K562 (cell line): ENCODE results near the gene MLST8. TPM values are rescaled to one million over a fixed set of nuclear protein-coding genes. Genes with fewer than 3 reads are reported as not detected.

Experiments used
- CREBBP ChIP-seq: IDR thresholded peaks from one replicate; pipeline ENCODE4 v1.6.1; 2012; ENCODE audit warnings: low read depth, mild to moderate bottlenecking, control low read depth, inconsistent platforms, low read length
- ESRRA ChIP-seq: fragments of 450-650 bp; IDR thresholded peaks from 2 replicates; pipeline ENCODE4 v1.6.1; 2014; ENCODE audit warnings: low read depth, mild to moderate bottlenecking, moderate library complexity, borderline replicate concordance
- ESRRB ChIP-seq: fragments of 250-450 bp; sonication (Bioruptor Pico); IDR thresholded peaks from 2 replicates; pipeline ENCODE4 v1.5.0; 2020; ENCODE audit warnings: mild to moderate bottlenecking, moderate library complexity, borderline replicate concordance
- ETV1 ChIP-seq: fragments of 450-650 bp; conservative IDR thresholded peaks from 2 replicates; pipeline ENCODE4 v1.6.1; 2016; ENCODE audit warnings: missing genetic modification characterization, control low read depth, low read depth, missing compliant biosample characterization
- HNRNPUL1 ChIP-seq: fragments of 200-400 bp; formaldehyde crosslinking; IDR thresholded peaks from 2 replicates; pipeline ENCODE4 v1.6.1; 2017; ENCODE audit warnings: low read length
- KHSRP ChIP-seq: fragments of 450-650 bp; IDR thresholded peaks from 2 replicates; pipeline ENCODE4 v1.6.1; 2017
- KLF10 ChIP-seq: fragments of 250-450 bp; sonication (Bioruptor Pico); IDR thresholded peaks from 2 replicates; pipeline ENCODE4 v1.6.1; 2021; ENCODE audit warnings: matching md5 sums
- MEF2D ChIP-seq: conservative IDR thresholded peaks from 2 replicates; pipeline ENCODE4 v1.6.1; 2016; ENCODE audit warnings: low read depth, missing genetic modification characterization, missing compliant biosample characterization
- SAFB2 ChIP-seq: fragments of 200-400 bp; formaldehyde crosslinking; IDR thresholded peaks from 2 replicates; pipeline ENCODE4 v1.6.1; 2018; ENCODE audit warnings: borderline replicate concordance, low read length, low read depth, moderate library complexity; ENCODE audit not compliant: severe bottlenecking
- SMAD3 ChIP-seq: fragments of 450-650 bp; formaldehyde crosslinking; conservative IDR thresholded peaks from 2 replicates; pipeline ENCODE4 v1.4.0; 2020; ENCODE audit warnings: mild to moderate bottlenecking
- SREBF1 ChIP-seq: fragments of 150-350 bp; IDR thresholded peaks from 2 replicates; pipeline ENCODE4 v1.6.1; 2014; ENCODE audit warnings: antibody characterized with exemption, low read depth, low read length, borderline replicate concordance
- TRIM28 ChIP-seq: fragments of 450-650 bp; IDR thresholded peaks from 2 replicates; pipeline ENCODE4 v1.6.1; 2017
- ZBTB8A ChIP-seq: fragments of 450-650 bp; IDR thresholded peaks from 2 replicates; pipeline ENCODE4 v1.6.1; 2018; ENCODE audit warnings: mild to moderate bottlenecking, moderate library complexity; ENCODE audit not compliant: partially characterized antibody
- ZNF311 ChIP-seq: fragments of 250-450 bp; sonication (Bioruptor Pico); IDR thresholded peaks from 2 replicates; pipeline ENCODE4 v1.4.0; 2020; ENCODE audit warnings: mild to moderate bottlenecking, moderate library complexity
- polyA plus RNA-seq, 8 experiments: library from polyadenylated mRNA; depleted of rRNA in 4 of 8; stranded (reverse) in 5 of 8; unstranded in 3 of 8; fragments of >200 nt; fragmentation: Nextera tagmentation in 2 of 8; fragmentation: Illumina TruSeq in 1 of 8; extraction: Ambion mirVana in 2 of 8; extraction: Trizol in 1 of 8; gene quantifications; 2 replicates each; pipeline versions ENCODE4 v1.2.1 to v1.2.3, GENCODE V29; 2011 to 2014; ENCODE audit warnings: inconsistent platforms in 1 of 8, missing spikeins in 1 of 8
- total RNA-seq, 7 experiments: library from RNA; depleted of rRNA in 6 of 7; stranded (reverse); fragments of >200 nt in 6 of 7; fragmentation: Illumina TruSeq in 2 of 7; extraction: Trizol in 2 of 7; gene quantifications; 2 replicates each; pipeline versions ENCODE4 v1.2.1 to v1.2.3, GENCODE V29; 2011 to 2021; ENCODE audit warnings: low replicate concordance in 1 of 7
- TF ChIP-seq, protein P1 (sequence below): fragments of 250-450 bp; sonication (Bioruptor Pico); IDR thresholded peaks from 2 replicates; pipeline ENCODE4 v1.8.0; 2021; ENCODE audit warnings: moderate library complexity, mild to moderate bottlenecking, inconsistent platforms
- TF ChIP-seq, protein P2 (sequence below): sonication (generic); formaldehyde crosslinking; IDR thresholded peaks from 2 replicates; pipeline ENCODE4 v1.8.1; 2023; ENCODE audit warnings: mild to moderate bottlenecking, missing genetic modification reagents
- TF ChIP-seq, protein P3 (sequence below): fragments of 200-400 bp; formaldehyde crosslinking; IDR thresholded peaks from 2 replicates; pipeline ENCODE4 v1.6.1; 2017; ENCODE audit warnings: mild to moderate bottlenecking, low read depth, low read length, moderate library complexity
- TF ChIP-seq, protein P4 (sequence below): IDR thresholded peaks from 3 replicates; pipeline ENCODE4 v1.6.1; 2011; ENCODE audit warnings: borderline replicate concordance, mild to moderate bottlenecking, moderate library complexity; ENCODE audit not compliant: insufficient read length; ENCODE audit errors: extremely low read depth

The MLST8 gene
- total and polyA plus RNA-seq, 9 of the 15 experiments (the other 6 are each of a cell fraction or from before 2014, with no cell fraction given): 1.5 to 116 (median 43.3) TPM

DNA sequence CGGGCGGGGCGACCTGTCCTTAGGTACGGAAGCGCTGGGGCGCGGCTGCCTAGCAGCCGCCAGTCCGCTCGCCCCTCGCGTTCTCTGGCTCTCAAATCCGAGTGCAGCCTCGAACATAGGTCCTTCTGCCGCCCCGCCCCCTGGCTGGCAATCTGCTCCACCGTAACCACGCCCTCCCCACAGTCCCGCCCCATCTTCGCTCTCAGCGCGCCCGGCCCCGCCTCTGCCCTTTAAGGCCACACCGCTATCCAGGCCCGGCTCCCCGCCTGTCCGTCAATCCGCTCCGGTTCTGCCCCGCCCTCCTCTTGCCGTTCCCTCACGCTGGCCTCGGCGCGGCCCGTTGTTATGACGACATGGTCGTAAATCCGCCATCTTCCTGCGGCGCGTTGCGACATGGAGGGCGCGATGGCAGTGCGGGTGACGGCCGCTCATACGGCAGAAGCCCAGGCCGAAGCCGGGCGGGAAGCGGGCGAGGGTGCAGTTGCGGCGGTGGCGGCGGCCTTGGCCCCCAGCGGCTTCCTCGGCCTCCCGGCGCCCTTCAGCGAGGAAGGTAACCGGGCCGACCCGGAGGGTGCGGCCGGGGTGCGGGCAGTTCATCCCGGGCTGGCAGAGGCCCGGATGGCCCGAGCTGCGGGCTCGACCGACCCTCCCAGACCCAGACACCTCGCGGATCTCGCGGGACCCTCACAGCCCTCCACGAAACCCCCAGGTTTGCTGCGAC, 18.1 kb downstream of the MLST8 start, which contains the start of gene E4F1 (continued):
- TF ChIP-seq, protein P1, sequence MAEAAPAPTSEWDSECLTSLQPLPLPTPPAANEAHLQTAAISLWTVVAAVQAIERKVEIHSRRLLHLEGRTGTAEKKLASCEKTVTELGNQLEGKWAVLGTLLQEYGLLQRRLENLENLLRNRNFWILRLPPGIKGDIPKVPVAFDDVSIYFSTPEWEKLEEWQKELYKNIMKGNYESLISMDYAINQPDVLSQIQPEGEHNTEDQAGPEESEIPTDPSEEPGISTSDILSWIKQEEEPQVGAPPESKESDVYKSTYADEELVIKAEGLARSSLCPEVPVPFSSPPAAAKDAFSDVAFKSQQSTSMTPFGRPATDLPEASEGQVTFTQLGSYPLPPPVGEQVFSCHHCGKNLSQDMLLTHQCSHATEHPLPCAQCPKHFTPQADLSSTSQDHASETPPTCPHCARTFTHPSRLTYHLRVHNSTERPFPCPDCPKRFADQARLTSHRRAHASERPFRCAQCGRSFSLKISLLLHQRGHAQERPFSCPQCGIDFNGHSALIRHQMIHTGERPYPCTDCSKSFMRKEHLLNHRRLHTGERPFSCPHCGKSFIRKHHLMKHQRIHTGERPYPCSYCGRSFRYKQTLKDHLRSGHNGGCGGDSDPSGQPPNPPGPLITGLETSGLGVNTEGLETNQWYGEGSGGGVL (CRISPR knock-in tag): no peak
- no peak for TF ChIP-seq ZBTB8A
- no peak; the same call in 1 of the 2 replicates for TF ChIP-seq ESRRA
- TF ChIP-seq KHSRP: no peak
- TF ChIP-seq, protein P2, sequence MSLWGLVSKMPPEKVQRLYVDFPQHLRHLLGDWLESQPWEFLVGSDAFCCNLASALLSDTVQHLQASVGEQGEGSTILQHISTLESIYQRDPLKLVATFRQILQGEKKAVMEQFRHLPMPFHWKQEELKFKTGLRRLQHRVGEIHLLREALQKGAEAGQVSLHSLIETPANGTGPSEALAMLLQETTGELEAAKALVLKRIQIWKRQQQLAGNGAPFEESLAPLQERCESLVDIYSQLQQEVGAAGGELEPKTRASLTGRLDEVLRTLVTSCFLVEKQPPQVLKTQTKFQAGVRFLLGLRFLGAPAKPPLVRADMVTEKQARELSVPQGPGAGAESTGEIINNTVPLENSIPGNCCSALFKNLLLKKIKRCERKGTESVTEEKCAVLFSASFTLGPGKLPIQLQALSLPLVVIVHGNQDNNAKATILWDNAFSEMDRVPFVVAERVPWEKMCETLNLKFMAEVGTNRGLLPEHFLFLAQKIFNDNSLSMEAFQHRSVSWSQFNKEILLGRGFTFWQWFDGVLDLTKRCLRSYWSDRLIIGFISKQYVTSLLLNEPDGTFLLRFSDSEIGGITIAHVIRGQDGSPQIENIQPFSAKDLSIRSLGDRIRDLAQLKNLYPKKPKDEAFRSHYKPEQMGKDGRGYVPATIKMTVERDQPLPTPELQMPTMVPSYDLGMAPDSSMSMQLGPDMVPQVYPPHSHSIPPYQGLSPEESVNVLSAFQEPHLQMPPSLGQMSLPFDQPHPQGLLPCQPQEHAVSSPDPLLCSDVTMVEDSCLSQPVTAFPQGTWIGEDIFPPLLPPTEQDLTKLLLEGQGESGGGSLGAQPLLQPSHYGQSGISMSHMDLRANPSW: no peak
- TF ChIP-seq TRIM28: no peak
- TF ChIP-seq, protein P3, sequence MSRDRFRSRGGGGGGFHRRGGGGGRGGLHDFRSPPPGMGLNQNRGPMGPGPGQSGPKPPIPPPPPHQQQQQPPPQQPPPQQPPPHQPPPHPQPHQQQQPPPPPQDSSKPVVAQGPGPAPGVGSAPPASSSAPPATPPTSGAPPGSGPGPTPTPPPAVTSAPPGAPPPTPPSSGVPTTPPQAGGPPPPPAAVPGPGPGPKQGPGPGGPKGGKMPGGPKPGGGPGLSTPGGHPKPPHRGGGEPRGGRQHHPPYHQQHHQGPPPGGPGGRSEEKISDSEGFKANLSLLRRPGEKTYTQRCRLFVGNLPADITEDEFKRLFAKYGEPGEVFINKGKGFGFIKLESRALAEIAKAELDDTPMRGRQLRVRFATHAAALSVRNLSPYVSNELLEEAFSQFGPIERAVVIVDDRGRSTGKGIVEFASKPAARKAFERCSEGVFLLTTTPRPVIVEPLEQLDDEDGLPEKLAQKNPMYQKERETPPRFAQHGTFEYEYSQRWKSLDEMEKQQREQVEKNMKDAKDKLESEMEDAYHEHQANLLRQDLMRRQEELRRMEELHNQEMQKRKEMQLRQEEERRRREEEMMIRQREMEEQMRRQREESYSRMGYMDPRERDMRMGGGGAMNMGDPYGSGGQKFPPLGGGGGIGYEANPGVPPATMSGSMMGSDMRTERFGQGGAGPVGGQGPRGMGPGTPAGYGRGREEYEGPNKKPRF: no peak
- TF ChIP-seq SREBF1: no peak
- no peak for TF ChIP-seq SMAD3 (CRISPR knock-in tag)
- no peak for TF ChIP-seq SAFB2
- TF ChIP-seq HNRNPUL1: no peak
- TF ChIP-seq ZNF311 (CRISPR knock-in tag): no peak
- TF ChIP-seq MEF2D (tag): no peak
- TF ChIP-seq KLF10: no peak
- no peak for TF ChIP-seq ETV1
- TF ChIP-seq, protein P4, sequence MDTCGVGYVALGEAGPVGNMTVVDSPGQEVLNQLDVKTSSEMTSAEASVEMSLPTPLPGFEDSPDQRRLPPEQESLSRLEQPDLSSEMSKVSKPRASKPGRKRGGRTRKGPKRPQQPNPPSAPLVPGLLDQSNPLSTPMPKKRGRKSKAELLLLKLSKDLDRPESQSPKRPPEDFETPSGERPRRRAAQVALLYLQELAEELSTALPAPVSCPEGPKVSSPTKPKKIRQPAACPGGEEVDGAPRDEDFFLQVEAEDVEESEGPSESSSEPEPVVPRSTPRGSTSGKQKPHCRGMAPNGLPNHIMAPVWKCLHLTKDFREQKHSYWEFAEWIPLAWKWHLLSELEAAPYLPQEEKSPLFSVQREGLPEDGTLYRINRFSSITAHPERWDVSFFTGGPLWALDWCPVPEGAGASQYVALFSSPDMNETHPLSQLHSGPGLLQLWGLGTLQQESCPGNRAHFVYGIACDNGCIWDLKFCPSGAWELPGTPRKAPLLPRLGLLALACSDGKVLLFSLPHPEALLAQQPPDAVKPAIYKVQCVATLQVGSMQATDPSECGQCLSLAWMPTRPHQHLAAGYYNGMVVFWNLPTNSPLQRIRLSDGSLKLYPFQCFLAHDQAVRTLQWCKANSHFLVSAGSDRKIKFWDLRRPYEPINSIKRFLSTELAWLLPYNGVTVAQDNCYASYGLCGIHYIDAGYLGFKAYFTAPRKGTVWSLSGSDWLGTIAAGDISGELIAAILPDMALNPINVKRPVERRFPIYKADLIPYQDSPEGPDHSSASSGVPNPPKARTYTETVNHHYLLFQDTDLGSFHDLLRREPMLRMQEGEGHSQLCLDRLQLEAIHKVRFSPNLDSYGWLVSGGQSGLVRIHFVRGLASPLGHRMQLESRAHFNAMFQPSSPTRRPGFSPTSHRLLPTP: peak; percentile 73
- no peak for TF ChIP-seq CREBBP
- no peak for TF ChIP-seq ESRRB (CRISPR knock-in tag)
